GM18870 (cell line): Measurements from ENCODE around the gene ARHGAP45.

Source experiments
- ATAC-seq: cut with Tn5 transposase; IDR thresholded peaks from one replicate; pipeline ENCODE4 v1.9.1; 2021; ENCODE audit warnings: moderate library complexity; ENCODE audit not compliant: unreplicated experiment

The ARHGAP45 gene

DNA sequence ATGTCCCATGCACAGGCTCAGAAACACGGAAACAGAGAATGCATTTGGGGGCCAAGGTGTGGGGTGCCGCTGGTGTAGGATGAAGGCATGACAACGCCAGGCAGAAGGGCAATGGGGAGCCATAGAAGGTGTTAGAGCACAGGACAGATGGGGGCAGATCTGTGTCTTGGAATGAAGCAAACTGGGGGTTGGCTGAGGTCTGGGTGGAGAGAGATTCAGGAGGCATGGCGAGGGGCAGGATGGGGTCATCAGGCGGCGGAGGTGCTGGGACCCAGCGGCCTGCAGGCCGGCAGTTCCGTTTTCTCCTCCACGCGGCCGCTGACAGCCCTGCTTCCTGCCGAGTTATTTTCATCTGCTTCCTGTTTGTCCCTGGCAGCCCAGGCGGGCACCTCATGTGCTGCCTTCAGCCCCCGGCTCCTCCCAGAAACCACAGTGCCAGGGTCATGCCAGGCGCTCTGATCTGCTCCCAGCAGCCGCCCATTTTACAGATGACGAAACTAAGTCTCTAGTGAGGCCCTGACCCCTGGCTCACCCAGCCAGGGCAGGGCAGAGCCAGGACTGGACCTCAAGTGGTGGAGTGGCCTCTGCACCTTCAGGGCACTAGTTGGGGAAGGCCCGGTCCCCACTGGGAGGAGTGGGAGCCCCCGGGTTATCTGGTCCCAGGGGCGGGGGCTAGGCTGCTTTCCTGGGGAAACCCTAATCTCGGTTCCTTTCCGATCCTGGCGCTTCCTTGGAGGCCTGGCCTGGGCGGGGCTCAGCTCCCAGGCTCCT, 2.2 kb downstream of the ARHGAP45 start:
- no peak for ATAC-seq

DNA sequence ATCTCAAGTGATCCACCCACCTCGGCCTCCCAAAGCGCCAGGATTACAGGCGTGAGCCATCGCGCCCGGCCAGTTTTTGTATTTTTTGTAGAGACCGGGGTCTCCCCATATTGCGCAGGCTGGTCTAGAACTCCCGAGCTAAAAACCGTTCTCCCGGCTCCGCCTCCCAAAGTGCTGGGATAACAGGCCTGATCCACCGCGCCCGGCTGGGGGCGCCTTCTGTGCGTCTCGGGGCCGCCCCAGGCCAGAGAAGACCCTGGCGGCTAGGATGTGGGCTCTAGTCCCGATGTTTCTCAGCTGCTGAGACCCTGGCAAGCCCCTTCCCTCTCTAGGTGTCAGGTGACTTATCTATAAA, 3.6 kb downstream of the ARHGAP45 start:
- ATAC-seq: no peak

DNA sequence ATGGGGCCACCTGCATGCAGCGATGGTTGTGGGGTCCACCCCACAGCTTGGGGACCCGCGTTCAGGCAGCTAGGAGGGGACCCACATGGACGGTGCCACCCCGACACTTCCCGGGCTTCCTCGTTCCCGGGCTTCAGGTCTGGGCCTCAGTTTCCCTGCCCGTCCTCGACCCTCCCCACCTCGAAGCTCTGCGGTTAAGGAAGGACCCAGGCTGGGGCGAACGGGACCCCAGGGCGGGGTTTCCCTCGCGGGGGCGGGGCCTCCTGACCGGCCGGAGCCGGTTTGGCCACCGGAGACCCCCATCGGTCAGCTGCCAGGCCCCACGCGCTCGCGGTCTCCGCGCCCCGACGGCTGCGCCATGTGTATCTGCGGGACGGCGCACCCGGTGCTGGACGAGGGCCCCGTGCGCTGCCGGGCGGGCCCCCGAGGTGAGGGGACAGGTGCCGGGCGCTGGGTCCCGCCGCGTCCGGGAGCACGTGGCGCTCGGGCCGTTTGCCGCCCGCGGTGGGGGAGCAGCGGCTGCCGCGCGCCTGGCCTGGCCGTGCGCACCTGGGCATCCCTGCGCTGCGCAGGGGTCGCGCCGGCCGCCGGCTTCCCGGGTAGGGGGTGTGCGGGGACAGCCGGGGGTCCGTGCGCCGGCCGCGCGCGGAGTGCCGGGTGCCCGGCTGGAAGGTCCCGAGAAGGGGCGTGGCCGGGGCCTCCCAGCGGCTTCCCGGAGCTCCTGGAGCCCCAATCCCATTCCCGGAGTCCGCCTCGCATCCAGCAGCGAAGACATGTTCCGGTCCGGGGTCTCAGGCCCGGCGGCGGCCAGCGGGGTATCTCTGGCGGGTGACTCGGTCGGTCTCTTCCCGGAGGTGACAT, 4.2 kb downstream of the ARHGAP45 start:
- ATAC-seq: no peak

DNA sequence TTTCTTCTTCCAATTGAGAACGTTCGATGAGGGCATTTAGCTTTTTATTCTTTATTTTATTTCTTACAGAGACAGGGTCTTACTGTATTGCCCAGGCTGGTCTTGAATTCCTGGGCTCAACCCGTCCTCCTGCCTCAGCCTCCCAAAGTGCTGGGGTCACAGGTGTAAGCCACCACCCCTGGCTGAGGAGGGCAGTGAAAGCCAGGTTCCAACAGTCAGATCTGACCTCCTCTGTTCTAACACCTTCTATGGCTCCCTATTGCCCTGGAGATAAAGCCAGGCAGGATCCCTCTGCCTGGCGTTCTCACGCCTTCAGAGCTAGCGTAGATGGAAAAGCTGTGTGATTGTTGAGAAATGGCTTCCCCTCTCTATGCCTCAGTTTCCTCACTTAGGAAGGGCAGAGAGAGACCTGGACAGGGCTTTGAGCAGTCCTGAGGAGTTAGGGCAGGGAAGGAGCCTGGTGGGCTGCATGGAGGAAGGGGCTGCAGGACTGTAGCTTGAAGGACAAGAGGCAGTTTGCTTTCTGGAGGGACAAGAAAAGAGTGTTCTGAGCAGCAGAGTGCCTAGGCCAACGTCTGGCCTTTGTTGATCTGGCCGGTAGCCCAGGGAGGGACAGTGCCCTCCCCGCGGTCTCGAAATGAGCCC, 5.5 kb downstream of the ARHGAP45 start:
- no peak for ATAC-seq

DNA sequence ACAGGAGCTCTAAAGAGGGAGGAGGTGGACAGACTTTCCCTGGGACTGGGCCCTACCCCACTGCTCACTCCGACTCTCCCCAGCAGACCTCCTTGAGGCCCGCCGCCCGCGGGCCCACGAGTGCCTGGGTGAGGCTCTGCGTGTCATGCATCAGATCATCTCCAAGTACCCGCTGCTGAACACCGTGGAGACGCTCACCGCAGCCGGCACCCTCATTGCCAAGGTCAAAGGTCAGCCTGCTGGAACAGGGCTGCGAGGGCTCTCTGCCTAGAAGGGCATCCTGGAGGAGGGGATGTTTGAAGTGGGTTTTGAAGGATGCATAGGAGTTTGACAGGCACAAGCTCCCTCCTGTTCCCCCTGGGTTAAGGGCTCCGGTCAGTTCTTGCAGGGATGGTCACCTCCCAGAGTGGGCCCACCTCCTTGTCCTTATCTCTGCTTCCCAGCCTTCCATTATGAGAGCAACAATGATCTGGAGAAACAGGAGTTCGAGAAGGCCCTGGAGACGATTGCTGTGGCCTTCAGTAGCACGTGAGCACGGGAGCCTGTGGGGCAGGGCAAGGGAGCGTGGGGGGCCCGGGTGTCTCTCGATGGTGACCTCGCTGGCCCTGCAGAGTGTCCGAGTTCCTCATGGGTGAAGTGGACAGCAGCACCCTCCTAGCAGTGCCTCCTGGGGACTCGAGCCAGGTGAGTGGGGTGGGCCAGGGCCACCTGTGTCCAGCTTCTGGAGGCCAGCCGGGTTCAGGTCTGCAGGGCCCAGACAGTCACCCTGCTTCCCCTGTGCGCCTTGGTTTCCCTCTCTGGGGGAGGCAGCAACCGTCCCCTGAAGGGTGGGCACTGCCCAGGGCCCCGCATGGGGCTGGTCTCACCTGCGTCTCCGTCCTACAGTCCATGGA, 6.3 kb downstream of the ARHGAP45 start:
- no peak for ATAC-seq

DNA sequence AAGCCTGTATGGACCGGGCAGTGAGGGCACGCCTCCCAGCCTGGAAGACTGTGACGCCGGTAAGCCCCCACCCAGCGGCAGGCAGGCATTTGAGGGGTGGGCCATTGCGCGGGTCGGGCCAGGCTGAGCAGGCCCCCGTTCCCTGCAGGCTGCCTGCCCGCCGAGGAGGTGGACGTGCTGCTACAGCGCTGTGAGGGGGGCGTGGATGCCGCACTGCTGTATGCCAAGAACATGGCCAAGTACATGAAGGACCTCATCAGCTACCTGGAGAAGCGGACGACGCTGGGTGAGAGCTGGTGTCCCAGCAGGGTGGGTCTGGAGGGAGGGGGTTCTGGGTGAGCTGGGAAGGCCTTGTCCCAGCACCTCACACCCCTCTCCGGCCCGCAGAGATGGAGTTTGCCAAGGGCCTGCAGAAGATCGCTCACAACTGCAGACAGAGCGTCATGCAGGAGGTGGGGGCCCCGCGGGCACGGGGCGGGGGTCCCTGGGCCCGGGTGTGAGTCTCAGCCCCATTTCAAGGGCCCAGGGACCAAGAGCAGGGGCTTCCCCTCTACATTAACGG, 7.1 kb downstream of the ARHGAP45 start:
- no peak for ATAC-seq

DNA sequence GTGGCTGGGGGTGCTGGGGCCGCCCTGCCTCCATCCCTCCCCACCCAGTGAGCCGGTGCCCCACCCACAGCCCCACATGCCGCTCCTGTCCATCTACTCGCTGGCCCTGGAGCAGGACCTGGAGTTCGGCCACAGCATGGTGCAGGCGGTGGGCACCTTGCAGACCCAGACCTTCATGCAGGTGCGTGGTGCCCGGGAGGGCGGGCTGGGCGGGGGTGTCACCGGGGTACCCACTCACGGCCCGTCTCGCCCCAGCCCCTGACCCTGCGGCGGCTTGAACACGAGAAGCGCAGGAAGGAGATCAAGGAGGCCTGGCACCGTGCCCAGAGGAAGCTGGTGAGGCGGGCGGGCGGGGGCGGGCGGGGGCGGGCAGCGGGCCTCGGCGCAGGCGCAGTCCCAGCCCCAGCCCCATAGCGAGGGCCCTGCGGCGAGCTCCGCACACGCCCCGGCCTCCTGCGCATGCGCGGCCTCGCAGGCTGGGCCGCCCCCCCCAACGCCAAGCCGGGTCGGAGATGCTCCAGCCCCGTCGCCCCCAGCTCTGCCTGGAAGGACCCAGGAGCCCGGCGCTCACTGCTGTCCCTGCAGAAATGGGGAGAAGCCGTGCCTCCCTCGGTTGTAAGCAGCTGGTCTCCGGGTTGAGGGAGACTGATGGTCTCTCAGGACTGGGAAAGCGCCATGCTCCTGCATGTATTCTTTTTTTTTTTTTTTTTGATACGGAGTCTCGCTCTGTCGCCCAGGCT, 7.7 kb downstream of the ARHGAP45 start:
- ATAC-seq: no peak

DNA sequence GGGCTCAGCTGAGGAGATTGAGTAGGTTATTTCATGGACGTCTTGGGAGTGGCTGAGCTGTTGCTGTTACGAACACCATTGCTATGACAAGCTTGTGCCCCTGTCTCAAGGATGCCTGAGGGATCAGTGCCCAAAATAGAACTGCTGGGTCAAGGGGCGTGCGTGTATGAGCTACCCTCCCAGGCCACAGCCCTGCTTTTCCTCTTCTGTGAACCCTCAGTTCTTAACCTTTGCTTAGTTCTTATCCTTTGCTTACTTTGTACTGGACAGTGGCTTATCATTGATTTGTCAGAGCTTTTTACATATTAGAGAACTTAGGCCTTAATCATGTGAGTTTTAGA, 9.0 kb downstream of the ARHGAP45 start:
- no peak for ATAC-seq

DNA sequence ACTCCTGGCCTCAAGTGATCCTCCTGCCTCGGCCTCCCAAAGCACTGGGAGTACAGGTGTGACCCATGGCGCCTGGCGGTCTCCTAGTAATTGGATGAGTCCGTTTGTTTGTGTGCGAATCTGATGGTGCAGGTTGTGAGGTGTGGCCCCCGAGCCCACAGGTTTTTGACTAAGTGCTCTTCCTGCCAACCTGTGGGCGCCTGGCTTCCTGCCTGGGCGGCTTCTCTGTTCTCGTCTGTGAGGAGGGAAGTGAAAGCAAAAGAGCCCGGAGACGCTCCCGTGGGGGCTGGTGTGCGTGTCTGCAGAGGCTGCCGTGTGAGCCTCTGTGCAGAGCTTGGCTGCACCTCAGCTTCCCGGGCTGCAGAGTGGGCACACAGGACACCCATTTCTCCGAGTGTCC, 10.0 kb downstream of the ARHGAP45 start:
- ATAC-seq: no peak

DNA sequence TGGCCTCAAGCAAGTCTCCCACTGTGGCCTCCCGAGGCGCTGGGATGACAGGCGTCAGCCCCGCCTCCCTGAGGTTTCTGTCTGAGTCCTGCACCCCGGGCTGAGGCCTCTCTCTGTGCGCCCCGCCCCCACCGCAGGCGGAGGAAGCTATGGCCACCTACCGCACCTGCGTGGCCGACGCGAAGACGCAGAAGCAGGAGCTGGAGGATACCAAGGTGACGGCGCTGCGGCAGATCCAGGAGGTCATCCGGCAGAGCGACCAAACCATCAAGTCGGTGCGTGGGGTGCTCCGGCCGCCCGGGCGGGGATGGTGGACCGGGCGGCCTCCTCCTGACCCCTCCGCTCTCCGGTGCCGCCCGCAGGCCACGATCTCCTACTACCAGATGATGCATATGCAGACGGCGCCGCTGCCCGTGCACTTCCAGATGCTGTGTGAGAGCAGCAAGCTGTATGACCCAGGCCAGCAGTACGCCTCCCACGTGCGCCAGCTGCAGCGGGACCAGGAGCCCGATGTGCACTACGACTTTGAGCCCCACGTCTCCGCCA, 12.7 kb downstream of the ARHGAP45 start:
- ATAC-seq: no peak

DNA sequence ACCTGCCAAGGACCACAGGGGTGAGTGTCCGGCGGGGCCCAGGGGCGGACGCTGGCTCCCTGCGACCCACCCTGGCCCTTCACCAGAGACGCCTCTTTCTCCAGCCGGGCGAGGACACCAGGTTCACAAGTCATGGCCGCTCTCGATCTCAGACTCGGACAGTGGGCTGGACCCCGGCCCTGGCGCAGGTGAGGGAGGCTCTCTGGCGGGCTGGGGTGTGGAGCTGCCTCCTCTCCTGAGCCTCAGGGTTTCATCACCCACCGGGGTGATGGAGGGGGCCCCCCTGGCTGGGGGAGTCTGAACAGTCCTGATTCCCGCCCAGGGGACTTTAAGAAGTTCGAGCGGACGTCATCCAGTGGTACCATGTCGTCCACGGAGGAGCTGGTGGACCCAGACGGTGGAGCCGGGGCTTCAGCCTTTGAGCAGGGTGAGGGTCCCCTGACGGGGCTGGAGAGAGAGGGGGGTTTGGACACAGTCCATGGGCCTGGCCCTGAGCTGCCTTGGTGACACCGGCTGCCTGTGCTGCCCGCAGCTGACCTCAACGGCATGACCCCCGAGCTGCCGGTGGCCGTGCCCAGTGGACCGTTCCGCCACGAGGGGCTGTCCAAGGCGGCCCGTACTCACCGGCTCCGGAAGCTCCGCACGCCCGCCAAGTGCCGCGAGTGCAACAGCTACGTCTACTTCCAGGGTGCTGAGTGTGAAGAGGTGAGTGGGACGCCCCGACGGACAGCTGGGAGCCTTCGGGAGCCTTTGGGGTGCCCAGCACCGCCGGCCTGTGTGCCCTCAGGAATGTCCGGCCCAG, 13.6 kb downstream of the ARHGAP45 start:
- ATAC-seq: no peak

DNA sequence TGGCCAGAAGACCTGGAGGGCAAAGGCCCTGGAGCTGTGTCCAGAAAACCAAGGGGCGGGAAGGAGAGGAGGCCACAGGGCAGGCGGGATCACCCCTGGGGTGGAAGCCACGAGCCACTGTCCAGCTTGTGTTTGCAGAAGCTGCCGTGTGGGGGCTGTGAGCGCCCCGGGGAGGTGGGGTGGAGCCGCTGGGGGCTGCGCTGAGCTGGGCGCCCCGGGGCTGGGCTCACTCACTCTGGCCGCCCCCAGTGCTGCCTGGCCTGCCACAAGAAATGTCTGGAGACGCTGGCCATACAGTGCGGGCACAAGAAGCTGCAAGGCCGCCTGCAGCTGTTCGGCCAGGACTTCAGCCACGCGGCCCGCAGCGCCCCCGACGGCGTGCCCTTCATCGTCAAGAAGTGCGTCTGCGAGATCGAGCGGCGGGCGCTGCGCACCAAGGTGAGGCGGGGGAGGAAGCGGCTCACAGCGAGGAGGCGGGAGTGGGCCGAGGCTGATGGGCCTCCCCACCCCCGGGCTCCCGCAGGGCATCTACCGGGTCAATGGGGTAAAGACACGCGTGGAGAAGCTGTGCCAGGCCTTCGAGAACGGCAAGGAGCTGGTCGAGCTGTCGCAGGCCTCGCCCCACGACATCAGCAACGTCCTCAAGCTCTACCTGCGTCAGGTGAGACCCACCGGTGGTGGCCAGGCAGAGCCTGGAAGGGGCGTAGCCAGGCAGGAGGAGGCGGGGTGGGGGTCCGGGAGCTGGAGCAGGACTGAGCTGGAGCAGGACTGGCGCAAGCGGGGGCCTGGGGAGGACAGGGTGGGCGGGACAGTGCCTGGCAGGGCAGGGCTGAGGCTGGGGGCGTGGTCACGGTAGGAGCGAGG, 14.6 kb downstream of the ARHGAP45 start:
- ATAC-seq: no peak

DNA sequence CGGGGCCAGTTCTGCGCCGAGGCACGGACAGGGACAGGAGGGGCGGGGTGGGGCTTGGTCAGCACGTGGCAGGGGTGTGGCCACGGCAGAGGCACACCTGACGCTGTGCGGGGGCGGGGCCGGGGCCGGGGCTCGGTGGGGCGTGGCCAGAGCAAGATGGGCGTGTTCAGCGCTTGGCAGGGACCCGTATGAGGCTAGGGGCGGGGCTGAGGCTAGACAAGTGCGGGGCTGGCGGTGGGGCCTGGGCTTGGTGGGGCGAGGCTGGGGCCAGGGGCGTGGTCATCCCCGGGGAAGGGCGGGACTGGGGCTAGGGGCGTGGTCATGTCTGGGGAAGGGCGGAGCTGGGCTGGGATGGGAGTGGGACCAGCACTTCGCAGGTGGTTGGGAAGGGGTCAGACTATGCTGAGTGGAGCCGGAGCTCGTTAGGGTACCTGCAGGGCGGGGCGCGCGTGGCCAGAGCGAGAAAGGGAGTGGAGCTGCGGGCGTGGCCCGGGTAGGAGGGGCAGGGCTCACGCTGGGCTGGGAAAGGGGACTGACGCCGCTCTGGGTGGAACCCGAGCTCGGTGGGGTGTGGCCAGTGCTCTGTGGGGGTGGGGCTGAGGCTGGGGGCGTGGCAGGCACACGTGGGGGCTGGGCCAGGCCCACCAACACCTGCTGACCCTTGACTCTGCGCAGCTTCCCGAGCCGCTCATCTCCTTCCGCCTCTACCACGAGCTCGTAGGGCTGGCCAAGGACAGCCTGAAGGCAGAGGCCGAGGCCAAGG, 15.4 kb downstream of the ARHGAP45 start:
- no peak for ATAC-seq

DNA sequence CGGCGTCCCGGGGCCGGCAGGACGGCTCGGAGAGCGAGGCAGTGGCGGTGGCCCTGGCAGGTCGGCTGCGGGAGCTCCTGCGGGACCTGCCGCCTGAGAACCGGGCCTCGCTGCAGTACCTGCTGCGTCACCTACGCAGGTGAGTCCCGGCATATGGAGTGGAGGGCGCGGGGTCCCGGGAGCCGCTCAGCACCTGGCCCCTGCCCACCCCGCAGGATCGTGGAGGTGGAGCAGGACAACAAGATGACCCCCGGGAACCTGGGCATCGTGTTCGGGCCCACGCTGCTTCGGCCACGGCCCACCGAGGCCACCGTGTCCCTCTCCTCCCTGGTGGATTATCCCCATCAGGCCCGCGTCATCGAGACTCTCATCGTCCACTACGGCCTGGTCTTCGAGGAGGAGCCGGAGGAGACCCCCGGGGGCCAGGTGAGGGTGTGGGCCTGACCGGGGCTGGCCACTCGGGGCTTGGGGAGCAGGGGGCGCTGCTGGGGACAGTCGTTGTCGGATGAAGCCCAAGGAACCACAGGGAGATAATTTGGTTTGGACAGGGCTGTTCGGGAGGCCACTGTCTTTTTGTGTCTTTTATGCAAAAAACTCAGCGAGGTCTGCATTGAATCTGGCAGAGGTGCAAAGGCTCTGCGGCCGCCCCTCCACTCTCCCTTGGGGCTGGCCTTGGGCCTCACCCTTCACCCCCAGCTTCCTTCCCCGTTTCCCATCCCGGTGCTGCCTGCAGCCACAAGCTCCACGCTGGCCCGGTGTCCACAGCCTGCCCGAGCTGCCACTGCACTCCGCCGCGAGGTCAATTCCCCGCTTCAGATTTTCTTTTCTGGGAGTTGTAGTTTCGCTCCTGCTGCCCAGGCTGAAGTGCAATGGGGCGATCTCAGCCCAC, 16.2 kb downstream of the ARHGAP45 start:
- ATAC-seq: no peak

DNA sequence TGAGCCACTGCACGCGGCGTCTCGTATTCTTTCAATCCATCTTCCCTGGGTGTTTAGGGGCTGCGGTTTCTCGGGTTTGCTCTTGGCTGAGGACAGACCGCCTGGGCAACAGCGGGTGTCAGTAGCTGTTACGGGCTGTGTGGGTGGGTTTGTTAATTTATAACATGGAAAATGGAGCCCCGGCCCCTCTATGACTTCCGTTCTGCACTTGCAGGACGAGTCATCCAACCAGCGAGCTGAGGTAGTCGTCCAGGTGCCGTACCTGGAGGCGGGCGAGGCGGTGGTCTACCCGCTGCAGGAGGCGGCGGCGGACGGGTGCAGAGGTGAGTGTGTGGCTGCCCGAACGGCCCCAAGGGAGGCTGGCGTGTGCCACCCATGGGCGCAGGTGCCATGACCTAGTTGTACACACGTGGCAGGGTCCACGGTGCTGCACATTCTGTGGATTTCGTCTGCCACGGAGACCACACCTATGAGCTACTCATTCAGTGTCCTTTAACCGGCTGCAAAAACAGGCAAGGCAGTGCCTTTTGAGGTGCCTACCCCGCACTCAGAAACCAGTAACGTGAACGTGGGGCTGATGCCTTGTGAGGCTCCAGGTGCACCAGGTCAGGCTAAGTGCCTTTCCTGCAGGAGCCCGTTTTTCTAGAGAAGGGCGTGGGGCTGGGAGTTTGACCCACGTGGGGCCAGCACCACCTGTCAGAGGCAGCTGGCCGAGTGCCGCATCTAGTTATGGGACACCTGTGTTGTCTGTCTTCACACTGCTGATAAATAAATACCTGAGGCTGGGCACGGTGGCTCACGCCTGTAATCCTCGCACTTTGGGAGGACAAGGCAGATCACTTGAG, 17.3 kb downstream of the ARHGAP45 start:
- no peak for ATAC-seq
